Fibroblast of skin of scalp (primary cell): ENCODE data around the gene CD93.

Experiments
- DNase-seq: peaks from one replicate; pipeline ENCODE4 v3.0.0-alpha.2; 2013

CD93 gene

DNA sequence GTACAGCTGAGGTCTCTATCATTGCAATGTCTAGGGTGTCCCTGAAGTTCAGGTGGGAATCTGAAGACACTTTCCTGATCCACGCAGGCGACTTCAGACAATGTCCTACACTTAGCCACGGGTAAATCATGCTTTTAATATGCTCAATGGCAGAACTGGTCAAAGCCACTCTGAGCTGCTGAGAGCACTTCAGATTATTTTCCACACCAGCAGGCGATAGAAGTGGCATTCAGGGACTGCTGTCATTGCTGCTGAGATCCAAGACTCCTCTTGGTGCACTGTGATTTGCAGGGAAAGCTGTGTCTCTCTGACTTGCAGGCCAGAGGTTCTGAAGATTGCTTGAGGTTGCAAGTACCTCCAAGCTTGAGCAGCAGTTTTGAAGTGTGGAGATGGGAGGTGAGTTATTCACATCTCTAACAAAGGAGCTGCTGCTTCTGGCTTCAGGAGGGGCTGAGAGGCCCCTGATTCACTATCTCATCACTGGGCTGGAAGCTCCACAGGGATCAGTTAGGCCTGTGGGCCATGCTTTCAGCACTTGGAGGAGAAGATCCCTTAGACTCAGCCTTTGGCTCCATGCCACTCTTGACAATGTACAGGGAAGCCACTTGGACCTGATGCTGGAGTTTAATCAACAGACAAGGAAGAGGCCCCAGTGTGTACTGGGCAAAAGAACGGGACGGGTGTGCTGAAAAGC is 53.9 kb downstream of the CD93 start:
- DNase-seq: no peak

DNA sequence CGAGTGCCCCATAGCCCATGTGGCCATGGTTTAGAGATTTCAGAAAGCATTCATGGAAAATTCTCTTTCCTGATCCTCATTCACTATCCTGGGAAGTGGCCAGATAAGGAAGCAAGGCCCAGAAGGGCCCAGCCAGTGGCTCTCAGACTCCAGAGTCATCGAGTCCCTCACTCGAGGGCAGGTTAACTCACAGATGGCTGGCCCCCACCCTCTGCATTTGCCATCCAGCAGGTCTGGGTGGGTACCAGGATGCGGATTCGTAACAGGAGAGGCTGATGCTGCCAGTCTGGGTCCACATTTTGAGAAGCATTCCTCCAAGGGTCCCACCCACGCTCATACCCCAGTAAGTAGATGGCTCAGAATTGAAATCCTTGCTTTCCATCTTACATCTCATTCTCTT is 54.8 kb downstream of the CD93 start:
- no peak for DNase-seq
